SK-N-MC (cell line): ENCODE measurements around the gene CACNA1G.

Source experiments
- EZH2 ChIP-seq: fragments of 200-600 bp; sonication (generic); IDR thresholded peaks from one replicate; pipeline ENCODE4 v1.6.1; 2017; ENCODE audit warnings: antibody characterized with exemption
- FOXP2 ChIP-seq: optimal IDR thresholded peaks from 2 replicates; pipeline ENCODE3; 2011; ENCODE audit warnings: mild to moderate bottlenecking, moderate library complexity; ENCODE audit not compliant: insufficient read depth; ENCODE audit errors: extremely low read length, control extremely low read depth
- POLR2AphosphoS5 ChIP-seq: IDR thresholded peaks from 2 replicates; pipeline ENCODE4 v1.6.1; 2012; ENCODE audit warnings: mild to moderate bottlenecking, low read depth, low read length, borderline replicate concordance

GRCh38 chr17:50624321-50624934, 63.9 kb downstream of the CACNA1G start:
- no peak for TF ChIP-seq EZH2
- TF ChIP-seq POLR2AphosphoS5: no peak
- TF ChIP-seq FOXP2: no peak
